ENCODE measurements around the gene DYNLT3. TPM values are rescaled to one million over a fixed set of nuclear protein-coding genes. Genes with fewer than 3 reads are reported as not detected.

DYNLT3 gene
- total RNA-seq, 2 experiments from 2014 or later, result 47.9 to 48.3 TPM

- Histone ChIP-seq H3K9me3 (ENCODE audit: control insufficient read depth in 1 of 2, insufficient read depth in 1 of 2, low read length in 2 of 2) (no peaks in the 10 kb centered on the region), H3K27ac (ENCODE audit: low read depth in 1 of 2, low read length in 2 of 2) (no peak overlapping the region), H3K4me1 (ENCODE audit: insufficient read depth, low read length) (no peaks in the 10 kb centered on the region), H3K36me3 (ENCODE audit: insufficient read depth, low read length) (no peaks in the 10 kb centered on the region), H3K27me3 (ENCODE audit: control insufficient read depth in 1 of 2, insufficient read depth in 2 of 2, low read length in 2 of 2) (no peaks in the 10 kb centered on the region), H3K4me3 (ENCODE audit: low read length) (no peak overlapping the region)
- Mint-ChIP-seq H3K27ac (no peak overlapping the region), H3K36me3 (ENCODE audit: low read depth) (no peaks in the 10 kb centered on the region), H3K27me3 (peaks cover 12% of the 10 kb centered on the region), H3K9me3 (no peaks in the 10 kb centered on the region), H3K4me1 (ENCODE audit: low read depth) (no peaks in the 10 kb centered on the region), H3K4me3 (no peak overlapping the region)
- intact Hi-C loops (cut with DNase I, micrococcal nuclease), result no loop called here
- POLR2A ChIA-PET, result no interaction called here
- DNase-seq (no peak), ATAC-seq (ENCODE audit: poor library complexity) (no peak)
- no peak for TF ChIP-seq CTCF (IDR thresholded peaks at IDR 0.05)
- CTCF ChIA-PET, result no interaction called here
These were observed 28.3 kb upstream of the DYNLT3 start for GRCh38 chrX:37875675-37876074.

- no peaks in the 10 kb centered on the region for H3K9me3 Mint-ChIP-seq
- H3K4me1 ChIP-seq (ENCODE audit: insufficient read depth, low read length), result no peaks in the 10 kb centered on the region
- no peak overlapping the region for H3K4me3 ChIP-seq (ENCODE audit: low read length)
- peaks cover 2% of the 10 kb centered on the region for H3K4me1 Mint-ChIP-seq (ENCODE audit: low read depth)
- intact Hi-C loops (cut with DNase I, micrococcal nuclease), result no loop called here
- CTCF ChIA-PET, result no interaction called here
- DNase-seq (no peak), ATAC-seq (ENCODE audit: poor library complexity) (no peak)
- no peak overlapping the region for H3K27ac ChIP-seq (ENCODE audit: low read depth in 1 of 2, low read length in 2 of 2)
- no peaks in the 10 kb centered on the region for H3K36me3 ChIP-seq (ENCODE audit: insufficient read depth, low read length)
- no peaks in the 10 kb centered on the region for H3K27me3 ChIP-seq (ENCODE audit: control insufficient read depth in 1 of 2, insufficient read depth in 2 of 2, low read length in 2 of 2)
- no peaks in the 10 kb centered on the region for H3K36me3 Mint-ChIP-seq (ENCODE audit: low read depth)
- TF ChIP-seq CTCF (IDR thresholded peaks at IDR 0.05), result no peak
- no peaks in the 10 kb centered on the region for H3K9me3 ChIP-seq (ENCODE audit: control insufficient read depth in 1 of 2, insufficient read depth in 1 of 2, low read length in 2 of 2)
- peaks cover 4% of the 10 kb centered on the region for H3K27me3 Mint-ChIP-seq
- POLR2A ChIA-PET, result no interaction called here
- H3K4me3 Mint-ChIP-seq, result no peak overlapping the region
- H3K27ac Mint-ChIP-seq, result no peak overlapping the region
These were observed 25.8 kb upstream of the DYNLT3 start for GRCh38 chrX:37873220-37873619.

GRCh38 chrX:37872303-37872655 lies 24.9 kb upstream of the DYNLT3 start:
- intact Hi-C loops (cut with DNase I, micrococcal nuclease), result no loop called here
- CTCF ChIA-PET, result no interaction called here

More at GRCh38 chrX:37872303-37872655, 24.9 kb upstream of the DYNLT3 start:
- no peak for TF ChIP-seq CTCF (IDR thresholded peaks at IDR 0.05)
- Histone ChIP-seq H3K4me1 (ENCODE audit: insufficient read depth, low read length) (no peaks in the 10 kb centered on the region), H3K9me3 (ENCODE audit: control insufficient read depth in 1 of 2, insufficient read depth in 1 of 2, low read length in 2 of 2) (no peaks in the 10 kb centered on the region), H3K27ac (ENCODE audit: low read depth in 1 of 2, low read length in 2 of 2) (no peak overlapping the region), H3K4me3 (ENCODE audit: low read length) (no peak overlapping the region), H3K27me3 (ENCODE audit: control insufficient read depth in 1 of 2, insufficient read depth in 2 of 2, low read length in 2 of 2) (no peaks in the 10 kb centered on the region), H3K36me3 (ENCODE audit: insufficient read depth, low read length) (no peaks in the 10 kb centered on the region)
- no peaks in the 10 kb centered on the region for H3K9me3 Mint-ChIP-seq
- H3K36me3 Mint-ChIP-seq (ENCODE audit: low read depth), result no peaks in the 10 kb centered on the region
- H3K4me1 Mint-ChIP-seq (ENCODE audit: low read depth), result peaks cover 11% of the 10 kb centered on the region
- H3K27me3 Mint-ChIP-seq, result no peaks in the 10 kb centered on the region
- DNase-seq (no peak), ATAC-seq (ENCODE audit: poor library complexity) (no peak)
- H3K27ac Mint-ChIP-seq, result no peak overlapping the region
- POLR2A ChIA-PET, result no interaction called here
- H3K4me3 Mint-ChIP-seq, result no peak overlapping the region

Measured in CD4-positive, alpha-beta T cell (primary cell).